Ishikawa (cell line): Measurements from ENCODE around the gene IGDCC3.

Experiments used
- CEBPB ChIP-seq: IDR thresholded peaks from 2 replicates; pipeline ENCODE4 v1.6.1; 2012
- CREB1 ChIP-seq: IDR thresholded peaks from 2 replicates; pipeline ENCODE4 v1.6.1; 2012; ENCODE audit warnings: low read depth
- EGR1 ChIP-seq: IDR thresholded peaks from 2 replicates; pipeline ENCODE4 v1.6.1; 2012
- EP300 ChIP-seq: IDR thresholded peaks from 2 replicates; pipeline ENCODE4 v1.6.1; 2012; ENCODE audit warnings: borderline replicate concordance
- FOXM1 ChIP-seq: IDR thresholded peaks from 2 replicates; pipeline ENCODE4 v1.6.1; 2012; ENCODE audit warnings: low read depth, borderline replicate concordance
- MAX ChIP-seq: IDR thresholded peaks from 2 replicates; pipeline ENCODE4 v1.6.1; 2012
- NFIC ChIP-seq: IDR thresholded peaks from 2 replicates; pipeline ENCODE4 v1.6.1; 2012
- RAD21 ChIP-seq: IDR thresholded peaks from 2 replicates; pipeline ENCODE4 v1.6.1; 2012; ENCODE audit warnings: low read depth
- REST ChIP-seq: IDR thresholded peaks from 2 replicates; pipeline ENCODE4 v1.6.1; 2012; ENCODE audit warnings: low read depth, mild to moderate bottlenecking
- TAF1 ChIP-seq: IDR thresholded peaks from 2 replicates; pipeline ENCODE4 v1.6.1; 2012; ENCODE audit warnings: low read depth, mild to moderate bottlenecking
- TCF12 ChIP-seq: IDR thresholded peaks from 2 replicates; pipeline ENCODE4 v1.6.1; 2012; ENCODE audit warnings: low read depth
- TEAD4 ChIP-seq: IDR thresholded peaks from 2 replicates; pipeline ENCODE4 v1.6.1; 2012
- USF1 ChIP-seq: IDR thresholded peaks from 2 replicates; pipeline ENCODE4 v1.6.1; 2012
- YY1 ChIP-seq: IDR thresholded peaks from 2 replicates; pipeline ENCODE4 v1.6.1; 2012; ENCODE audit warnings: low read depth
- ZBTB7A ChIP-seq: IDR thresholded peaks from 2 replicates; pipeline ENCODE4 v1.6.1; 2012; ENCODE audit warnings: low read depth

Gene IGDCC3

GRCh38 chr15:65311760-65312159 lies 66.0 kb downstream of the IGDCC3 start:
- no peak for TF ChIP-seq TAF1
- no peak for TF ChIP-seq MAX
- TF ChIP-seq YY1 = no peak
- no peak for TF ChIP-seq CREB1
- TF ChIP-seq REST = no peak
- TF ChIP-seq EP300 = no peak
- TF ChIP-seq RAD21 = no peak
- TF ChIP-seq ZBTB7A = no peak
- no peak for TF ChIP-seq FOXM1
- TF ChIP-seq EGR1 = no peak
- TF ChIP-seq USF1 = no peak
- no peak for TF ChIP-seq CEBPB
- TF ChIP-seq NFIC = no peak
- no peak for TF ChIP-seq TCF12
- no peak for TF ChIP-seq TEAD4

- no peak for TF ChIP-seq ZBTB7A
- TF ChIP-seq RAD21 = no peak
- no peak for TF ChIP-seq NFIC
- TF ChIP-seq YY1 = no peak
- no peak for TF ChIP-seq REST
- no peak for TF ChIP-seq CREB1
These were observed 67.2 kb downstream of the IGDCC3 start for GRCh38 chr15:65310431-65311137.

- TF ChIP-seq EGR1 (no peak), TCF12 (no peak), RAD21 (no peak), TEAD4 (no peak), REST (no peak), NFIC (no peak), ZBTB7A (no peak), FOXM1 (no peak), EP300 (no peak), YY1 (no peak), CEBPB (no peak), TAF1 (no peak), CREB1 (no peak), MAX (no peak)
These were observed 67.9 kb downstream of the IGDCC3 start for GRCh38 chr15:65309882-65310418.

- TF ChIP-seq REST (no peak), FOXM1 (no peak)
These were observed 69.8 kb downstream of the IGDCC3 start for GRCh38 chr15:65307978-65308377.
